GM21526 (cell line): ENCODE results near the gene ZSCAN2.
"Not testable (repeated sequence)": the region's sequence is repeated elsewhere in the genome, so short reads cannot be mapped to it uniquely, and the experiment has no call there.

Source experiments
- ATAC-seq: cut with Tn5 transposase; IDR thresholded peaks from one replicate; pipeline ENCODE4 v1.9.1; 2021; ENCODE audit warnings: moderate library complexity; ENCODE audit not compliant: unreplicated experiment, low FRiP score

ZSCAN2 gene

DNA sequence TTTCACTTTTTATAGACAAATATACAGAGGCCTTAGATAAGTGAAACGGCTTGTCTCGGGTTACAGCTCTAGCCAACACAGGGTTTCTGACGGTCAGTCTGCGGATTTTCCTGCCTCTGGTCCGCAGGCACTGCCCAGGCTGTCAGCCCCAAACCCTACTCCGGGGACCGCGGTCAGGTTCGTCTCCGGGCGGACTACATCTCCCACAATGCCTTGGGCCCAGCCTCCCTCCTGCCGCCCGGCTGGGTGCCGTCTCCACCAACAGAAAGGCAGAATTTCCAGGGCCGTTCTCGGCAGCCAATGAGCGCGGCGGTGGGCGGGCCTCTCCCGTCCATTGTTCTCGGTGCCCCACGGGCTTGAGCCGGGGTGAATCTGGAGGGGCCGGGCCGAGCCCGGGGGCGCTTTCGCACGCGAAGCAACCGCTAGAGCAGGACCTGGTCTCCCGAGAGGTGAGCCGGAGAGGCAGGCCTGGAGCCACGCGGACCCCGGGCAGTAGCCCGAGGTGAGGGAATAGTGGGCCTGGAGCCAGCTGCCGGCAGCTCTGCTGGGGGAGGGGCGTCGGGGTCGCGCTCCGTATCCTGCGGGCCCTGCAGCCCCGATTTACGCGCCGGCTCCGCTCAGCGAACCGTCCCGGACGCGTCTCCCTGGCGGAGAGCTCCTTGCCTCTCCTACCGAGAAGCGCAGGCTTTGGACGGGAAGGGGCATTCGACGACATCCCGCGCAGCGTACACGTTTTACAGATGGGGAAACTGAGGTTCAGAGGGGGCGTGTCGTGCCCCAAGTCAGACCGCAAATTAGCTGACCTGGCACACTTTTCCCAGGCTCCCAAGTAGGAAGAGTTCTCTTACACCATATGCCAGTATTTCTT is at the start of gene ZSCAN2:
TSS of gene ZSCAN2 (plus strand) at position 323 of the 868 bp plus-strand sequence. CDS start 2,919 bp downstream, outside the sequence.
- ATAC-seq: peak; percentile 90

DNA sequence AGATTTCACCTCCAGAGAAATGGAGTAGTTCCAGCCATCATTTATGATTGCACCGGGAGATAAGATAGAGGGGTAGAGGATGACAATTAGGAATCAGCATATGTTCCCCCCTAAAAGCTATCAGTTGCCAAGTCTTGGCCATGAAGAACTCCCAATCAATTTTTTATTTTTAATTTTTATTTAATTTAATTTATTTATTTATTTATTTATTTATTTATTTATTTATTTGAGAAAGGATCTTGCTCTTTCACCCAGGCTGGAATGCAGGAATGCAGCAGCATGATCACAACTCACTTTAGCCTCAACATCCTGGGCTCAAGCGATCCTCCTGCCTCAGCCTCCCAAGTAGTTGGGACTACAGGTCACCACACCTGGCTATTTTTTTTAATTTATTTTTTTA is 49.2 kb upstream of the ZSCAN2 start:
- not testable (repeated sequence) for ATAC-seq

DNA sequence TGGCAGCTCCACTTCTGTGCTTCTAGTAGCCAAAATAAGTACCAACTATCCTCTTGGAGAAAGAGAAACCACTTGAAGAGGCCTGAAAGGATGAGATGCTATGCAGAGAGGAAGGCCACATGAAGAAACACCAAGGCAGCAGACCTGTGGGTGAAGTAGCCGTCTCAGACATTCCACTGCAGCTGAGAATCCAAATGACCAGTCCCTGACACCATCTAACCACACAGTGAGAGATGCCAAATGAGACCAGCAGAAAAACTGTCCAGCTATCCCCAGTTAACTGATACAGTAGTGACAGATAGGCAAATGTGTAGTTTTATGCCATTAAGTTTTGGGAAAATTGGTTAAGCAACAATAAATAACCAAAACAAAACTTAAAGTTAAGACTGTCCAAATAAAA is 47.9 kb upstream of the ZSCAN2 start:
- ATAC-seq: no peak

DNA sequence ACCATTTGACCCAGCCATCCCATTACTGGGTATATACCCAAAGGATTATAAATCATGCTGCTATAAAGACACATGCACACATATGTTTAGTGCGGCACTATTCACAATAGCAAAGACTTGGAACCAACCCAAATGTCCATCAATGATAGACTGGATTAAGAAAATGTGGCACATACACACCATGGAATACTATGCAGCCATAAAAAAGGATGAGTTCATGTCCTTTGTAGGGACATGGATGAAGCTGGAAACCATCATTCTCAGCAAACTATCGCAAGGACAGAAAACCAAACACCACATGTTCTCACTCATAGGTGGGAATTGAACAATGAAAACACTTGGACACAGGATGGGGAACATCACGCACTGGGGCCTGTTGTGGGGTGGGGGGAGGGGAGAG is 44.1 kb upstream of the ZSCAN2 start:
- ATAC-seq: not testable (repeated sequence)

DNA sequence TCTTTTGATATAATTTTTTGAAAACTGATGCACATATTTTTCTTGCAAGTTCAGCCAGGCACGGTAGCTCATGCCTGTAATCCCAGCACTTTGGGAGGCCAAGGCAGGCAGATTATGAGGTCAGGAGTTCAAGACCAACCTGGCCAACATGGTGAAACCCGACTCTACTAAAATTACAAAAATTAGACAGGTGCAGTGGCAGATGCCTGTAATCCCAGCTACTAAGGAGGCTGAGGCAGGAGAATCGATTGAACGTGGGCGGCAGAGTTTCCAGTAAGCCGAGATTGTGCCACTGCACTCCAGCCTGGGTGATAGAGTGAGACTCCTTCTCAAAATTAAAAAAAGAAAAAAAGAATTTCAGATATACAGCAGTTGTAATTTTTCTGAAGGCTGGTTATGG is 32.8 kb upstream of the ZSCAN2 start:
- not testable (repeated sequence) for ATAC-seq

DNA sequence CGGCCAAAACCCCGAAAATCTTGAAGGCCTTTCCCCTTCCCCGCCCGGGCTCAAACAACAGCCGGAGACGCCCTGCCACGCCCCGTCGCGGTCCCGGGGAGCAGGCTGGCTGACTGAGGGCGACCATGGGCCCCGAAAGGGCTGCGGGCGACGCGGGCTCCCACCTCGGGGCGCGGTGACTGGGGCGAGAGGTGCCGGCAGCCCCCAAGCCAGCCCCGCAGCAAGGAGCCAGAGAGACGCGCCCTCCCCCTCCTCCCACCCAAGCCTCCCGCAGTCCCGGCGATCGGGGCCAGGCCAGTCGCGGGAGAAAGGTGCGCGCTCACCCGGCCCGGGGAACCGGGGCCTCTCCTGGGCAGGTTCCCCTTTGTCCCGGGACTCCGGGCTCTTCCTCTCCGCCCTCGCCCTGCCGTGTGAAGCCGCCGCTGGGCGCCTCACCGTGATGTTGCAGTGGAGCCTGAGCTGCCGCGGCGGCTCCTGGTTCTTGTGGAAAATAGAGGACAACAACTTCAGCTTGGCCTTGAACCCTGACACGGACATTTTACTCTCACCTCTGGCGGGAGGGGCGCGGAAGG is 30.6 kb upstream of the ZSCAN2 start:
- no peak for ATAC-seq

DNA sequence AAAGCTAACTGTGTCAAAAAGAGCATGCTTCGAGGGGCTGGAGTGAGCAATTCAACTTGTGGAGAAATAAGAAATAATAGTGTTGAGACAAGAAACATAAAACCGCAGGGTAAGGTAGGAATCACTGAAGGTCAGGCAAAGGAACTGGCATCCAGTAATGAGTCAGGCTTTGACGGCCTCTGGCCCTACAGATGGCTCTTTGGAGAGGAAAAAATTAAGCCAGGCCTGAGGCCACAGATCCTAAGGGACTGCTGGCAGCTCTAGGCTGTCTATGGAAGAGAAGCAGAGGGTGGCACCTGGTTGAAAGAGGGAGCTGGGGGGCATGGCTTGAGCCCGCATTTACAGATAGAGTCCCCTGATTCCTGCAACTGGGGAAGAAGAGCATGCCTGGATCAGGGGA is 28.6 kb upstream of the ZSCAN2 start:
- no peak for ATAC-seq

DNA sequence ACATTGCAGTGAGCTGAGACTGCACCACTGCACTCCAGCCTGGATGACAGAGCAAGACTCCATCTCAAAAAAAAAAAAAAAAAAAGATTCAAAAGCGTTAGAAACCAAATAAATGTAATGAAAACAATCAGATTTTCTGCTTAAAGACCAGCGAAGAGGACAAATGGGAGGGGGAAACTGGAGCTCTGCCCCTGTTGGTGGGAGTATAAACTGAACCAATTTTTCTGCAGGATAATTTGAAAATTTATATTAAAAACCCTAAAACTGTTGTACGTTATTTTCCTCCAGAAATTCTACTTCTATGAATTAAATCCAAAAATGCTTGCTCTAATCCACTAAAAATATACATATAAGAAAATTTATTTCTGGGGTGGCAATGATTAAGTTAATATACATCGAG is 25.3 kb upstream of the ZSCAN2 start:
- ATAC-seq: no peak

DNA sequence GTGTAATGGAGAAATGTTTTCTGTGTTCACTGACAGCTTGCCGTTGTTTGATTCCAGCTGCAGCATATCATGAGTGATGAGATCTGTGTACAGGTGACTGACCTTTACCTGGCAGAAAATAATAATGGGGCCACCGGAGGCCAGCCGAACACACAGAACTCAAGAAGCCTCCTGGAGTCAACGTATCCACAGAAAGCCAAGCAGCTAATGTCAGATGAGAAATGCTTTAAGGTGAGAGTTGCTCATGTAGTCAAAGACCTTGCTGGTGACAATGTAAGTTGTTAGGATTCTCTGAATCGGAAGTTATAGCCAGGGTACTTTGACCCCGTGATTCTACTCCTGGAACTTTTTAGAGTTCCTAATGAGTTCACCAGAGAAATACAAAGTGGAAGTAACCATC is 22.9 kb upstream of the ZSCAN2 start:
- ATAC-seq: not testable (repeated sequence)

DNA sequence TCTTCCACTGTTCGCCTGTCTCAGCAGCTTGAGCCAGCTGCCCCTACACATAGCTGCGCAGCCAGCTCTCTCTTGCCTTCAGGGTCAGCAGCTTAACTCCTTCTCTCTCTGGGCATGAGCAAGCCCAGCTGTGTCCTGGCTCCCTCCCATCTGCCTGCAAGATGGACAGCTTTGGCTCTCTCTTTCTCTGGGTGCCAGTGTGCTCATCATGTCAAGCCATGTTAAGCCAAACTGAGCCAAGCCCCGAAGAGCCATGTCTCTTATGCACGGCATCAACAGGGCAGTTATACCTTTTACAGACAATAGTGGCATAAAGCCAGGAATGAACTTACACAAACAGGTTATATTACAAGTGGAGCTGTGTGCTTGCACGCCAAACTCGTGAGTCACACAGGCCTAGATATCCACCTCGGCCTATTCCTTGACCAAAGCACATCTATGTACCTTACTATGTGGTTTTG is 21.5 kb upstream of the ZSCAN2 start:
- ATAC-seq: not testable (repeated sequence)

DNA sequence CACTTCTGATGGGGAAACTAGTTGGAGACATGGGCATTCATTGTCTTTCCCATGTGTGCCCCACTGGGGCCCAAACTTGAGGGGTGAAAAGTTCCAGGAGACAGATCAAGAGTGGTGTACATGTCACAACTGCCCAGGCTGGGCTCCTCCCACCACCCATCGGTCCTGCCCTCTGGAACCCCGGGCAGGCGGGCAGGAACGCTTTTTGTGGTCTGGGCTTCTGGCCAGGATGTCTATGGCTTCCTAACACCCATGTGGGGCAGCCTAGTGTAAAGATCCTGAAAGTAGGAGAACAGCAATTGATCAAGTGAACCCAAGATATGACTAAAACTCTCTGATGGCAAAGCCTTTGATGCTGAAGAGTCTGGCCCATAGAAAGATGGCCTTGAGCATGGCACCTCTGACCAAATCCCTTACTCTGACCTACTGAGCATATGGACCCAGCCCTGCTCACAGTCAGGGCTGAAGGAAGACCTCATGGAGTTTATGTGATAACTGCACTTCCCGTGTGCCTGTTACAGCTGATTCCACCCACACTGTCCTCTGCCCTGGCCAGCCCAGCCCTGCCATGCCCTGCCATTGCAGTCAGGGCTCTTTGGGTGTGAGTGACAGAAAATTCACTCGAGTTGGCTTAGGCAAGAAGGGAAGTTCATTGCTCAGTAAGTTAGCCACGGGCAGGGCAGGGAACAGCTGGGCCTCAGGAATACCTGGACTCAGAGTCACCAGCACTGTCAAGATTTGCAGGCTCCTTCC is 19.0 kb upstream of the ZSCAN2 start:
- not testable (repeated sequence) for ATAC-seq

DNA sequence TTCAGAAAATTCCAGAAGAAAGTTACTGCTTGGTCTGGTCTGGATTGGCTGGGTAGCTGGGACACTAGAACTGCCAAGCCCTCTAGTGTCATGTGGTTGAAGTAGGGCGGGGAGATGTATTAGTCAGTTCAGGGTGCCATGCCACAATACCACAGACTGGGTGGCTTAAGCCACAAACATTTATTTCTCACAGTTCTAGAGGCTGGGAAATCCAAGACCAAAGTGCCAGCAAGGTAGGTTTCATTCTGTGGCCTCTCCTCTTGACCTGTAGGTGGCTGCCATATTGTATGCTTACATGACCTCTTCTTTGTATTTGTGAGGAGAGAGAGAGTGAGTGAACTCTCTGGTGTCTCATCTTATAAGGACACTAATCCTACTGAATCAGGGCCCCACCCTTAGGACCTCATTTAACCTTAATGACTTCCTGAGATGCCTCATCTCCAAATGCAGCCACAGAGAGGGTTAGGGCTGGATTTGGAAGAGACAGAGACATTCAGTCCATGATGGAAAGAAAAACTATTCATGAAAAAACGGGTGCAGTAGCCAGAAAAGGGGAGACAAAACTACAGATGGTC is 18.1 kb upstream of the ZSCAN2 start:
- ATAC-seq: no peak

DNA sequence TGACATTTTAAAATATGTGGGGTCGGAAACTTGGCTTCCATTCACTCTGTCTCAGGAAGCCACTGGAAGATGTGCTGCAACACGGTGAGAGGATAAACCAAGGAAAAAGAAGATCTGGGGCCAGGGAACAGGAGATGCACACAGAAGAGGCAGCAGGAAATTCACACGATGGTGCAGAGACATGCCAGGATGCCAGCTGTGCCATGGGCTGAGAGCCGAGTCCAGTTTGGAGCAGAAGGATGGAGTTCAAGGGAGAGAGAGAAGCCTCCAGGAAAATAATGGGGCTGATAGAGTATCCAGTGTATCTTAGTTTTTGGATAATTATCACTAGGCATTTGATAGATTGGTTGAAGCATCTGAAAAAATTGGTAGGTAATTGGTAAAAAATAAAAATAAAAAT is 16.9 kb upstream of the ZSCAN2 start:
- not testable (repeated sequence) for ATAC-seq

DNA sequence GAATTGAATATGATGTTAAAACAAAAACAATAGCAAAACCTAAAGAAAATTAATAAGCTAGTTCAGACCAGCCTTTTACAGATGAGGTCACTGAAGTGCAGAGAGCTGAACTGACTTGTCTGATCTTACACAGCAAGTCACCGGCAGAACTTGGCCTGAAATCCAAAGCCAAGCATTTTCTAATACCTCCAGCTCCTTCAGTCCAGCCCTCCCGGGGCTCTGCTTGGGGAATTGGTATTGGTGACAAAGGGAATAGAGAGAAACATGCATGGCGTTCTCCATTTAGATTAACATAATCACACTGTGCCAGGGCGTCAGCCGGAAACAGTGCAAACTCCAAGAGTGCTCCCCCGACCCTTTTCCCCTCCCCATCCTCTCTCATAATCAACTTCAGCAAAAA is 14.1 kb upstream of the ZSCAN2 start:
- no peak for ATAC-seq

DNA sequence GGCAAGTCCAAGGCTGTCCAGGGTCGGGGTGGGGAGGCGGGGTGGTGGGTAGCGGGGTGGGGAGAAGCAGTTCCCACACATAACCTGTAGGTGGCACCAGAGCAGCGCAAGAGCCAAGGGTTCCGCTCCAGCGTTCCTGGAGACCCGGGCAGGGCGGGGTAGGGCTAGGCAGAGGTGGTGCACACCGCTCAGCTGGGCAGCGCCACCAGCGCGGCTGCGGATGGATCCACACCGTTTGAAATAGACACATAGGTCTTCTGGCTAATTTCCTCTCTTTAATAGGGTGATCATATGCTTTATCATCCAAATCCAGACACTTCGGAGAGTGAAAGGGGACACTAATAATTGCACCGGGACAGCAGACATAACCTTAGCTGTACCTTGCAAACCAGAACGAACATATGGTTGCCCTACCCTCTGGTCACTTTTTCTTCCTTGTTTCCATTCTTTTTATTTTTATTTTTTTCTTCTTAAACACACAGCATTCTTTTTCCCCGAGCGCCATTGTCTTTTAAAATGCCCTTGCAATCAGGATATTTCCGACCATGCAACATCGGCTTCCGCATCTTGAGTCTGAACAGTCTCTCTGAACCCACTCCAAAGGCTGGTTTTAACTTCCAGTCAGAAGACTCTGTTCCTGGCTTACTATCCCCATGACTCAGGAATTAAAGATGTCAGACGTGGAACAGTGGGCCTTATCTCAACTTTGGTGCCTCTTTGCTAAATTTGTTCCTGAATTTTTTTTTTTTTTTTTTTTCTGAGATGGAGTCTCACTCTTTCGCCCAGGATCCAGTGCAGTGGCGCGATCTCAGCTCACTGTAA is 12.5 kb upstream of the ZSCAN2 start:
- peak; percentile 91 for ATAC-seq

DNA sequence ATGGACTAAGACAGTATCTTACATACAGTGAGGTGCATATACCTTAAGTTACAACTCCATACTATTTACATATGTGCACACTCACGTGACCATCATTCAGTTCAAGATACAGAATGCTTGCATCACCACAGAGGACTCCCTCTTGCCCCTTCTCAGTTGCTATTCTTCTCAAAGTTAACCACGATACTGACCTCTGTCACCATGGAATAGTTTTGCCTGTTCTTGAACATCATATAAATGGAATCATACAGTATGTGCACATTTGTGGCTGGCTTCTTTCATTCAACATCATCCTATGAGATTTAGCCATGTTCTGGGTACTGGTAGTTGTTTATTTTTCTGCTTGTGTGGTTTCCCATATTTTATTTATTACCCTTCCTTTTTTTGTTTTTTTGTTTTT is 10.4 kb upstream of the ZSCAN2 start:
- no peak for ATAC-seq

DNA sequence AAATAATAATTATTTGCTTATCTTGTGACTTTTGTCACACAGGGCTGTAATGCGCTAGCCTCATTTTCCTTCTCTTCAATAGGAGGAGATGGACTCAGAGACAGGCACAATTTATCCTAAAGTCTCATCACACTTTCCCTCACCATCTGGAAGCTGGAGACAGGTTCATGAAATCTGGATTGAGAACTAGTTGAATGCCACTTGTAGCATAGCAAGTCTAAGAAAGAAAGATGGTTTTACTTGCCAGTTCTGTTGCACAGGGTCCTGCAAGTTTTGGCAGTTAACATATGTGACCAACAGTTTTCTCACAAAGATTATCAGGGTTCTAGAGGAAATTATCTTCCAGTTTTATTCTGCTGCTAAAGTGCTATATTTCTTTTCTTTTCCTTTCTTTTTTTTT is 9.0 kb upstream of the ZSCAN2 start:
- ATAC-seq: no peak

DNA sequence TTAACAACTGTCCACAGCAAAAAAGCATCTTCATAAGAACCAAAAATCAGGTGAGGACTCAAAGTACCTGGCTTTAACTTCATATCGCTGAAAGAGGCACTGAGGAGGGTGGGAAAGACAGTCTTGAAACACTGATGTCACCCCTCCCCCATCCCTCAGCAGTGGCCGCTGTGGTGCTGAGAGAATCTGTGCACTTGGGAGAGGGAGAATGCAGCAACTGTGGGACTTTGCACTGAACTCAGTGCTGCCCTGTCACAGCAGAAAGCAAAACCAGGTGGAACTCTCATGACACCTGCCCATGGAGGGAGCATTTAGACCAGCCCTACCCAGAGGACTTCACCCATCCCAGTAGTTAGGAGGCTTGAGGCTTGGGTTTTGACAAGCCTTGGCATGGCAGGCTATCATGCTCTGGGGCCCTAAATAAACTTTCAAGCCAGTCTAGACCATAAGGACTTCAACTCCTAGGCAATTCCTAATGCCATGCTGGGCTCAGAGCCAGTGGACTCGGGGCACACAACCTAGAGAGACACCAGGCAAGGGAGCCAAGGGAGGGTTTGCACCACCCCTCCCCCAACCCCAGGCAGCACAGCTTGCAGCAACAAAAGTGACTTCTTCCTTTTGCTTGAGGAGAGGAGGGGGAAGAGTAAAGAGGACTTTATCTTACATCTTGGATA is 6.1 kb upstream of the ZSCAN2 start:
- no peak for ATAC-seq

DNA sequence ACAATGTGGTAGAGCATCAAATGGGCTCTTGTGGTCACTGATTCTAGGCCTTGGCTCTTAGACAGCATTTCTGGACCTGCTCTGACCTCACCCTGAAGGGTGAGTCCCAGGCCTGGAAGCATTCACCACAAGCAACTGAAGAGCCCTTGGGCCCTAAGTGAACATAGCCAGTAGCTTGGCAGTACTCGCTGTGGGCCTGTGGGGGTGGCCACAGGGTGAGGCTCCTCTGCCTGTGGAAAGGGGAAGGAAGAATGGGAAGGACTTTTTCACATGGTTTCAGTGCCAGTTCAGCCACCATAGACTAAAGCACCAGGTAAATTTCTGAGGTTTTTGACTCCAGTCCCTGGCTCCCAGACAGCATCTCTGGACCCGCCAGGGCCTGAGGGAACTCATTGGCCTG is 5.1 kb upstream of the ZSCAN2 start:
- no peak for ATAC-seq

DNA sequence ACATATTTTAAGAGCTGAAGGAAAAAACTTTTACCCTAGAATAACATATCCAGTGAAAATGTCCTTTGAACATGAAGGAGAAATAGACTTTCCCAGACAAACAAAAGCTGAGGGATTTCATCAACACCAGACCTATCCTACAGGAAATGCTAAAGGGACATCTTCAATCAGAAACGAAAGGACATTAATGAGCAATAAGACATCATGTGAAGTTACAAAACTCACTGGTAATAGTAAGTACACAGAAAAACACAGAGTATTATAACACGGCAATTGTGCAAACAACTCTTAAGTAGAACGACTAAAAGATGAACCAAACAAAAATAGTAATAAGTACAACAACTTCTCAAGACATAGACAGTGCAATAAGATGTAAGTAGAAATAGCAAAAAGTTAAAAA is 3.5 kb upstream of the ZSCAN2 start:
- ATAC-seq: no peak
